IMR-90 (cell line): ENCODE measurements around the gene SEMA3E.

Experiments
- BHLHE40 ChIP-seq: fragments of 150-350 bp; IDR thresholded peaks from 2 replicates; pipeline ENCODE4 v1.6.1; 2016; ENCODE audit warnings: mild to moderate bottlenecking, low read depth, low read length
- CHD1 ChIP-seq: IDR thresholded peaks from 2 replicates; pipeline ENCODE4 v1.6.1; 2012; ENCODE audit warnings: low read depth, low read length, improper control_type of control experiment
- CTCF ChIP-seq: conservative IDR thresholded peaks from 2 replicates; pipeline ENCODE4 v1.5.1; 2012; ENCODE audit warnings: mild to moderate bottlenecking, low read depth, low read length, improper control_type of control experiment
- POLR2A ChIP-seq: IDR thresholded peaks from 2 replicates; pipeline ENCODE4 v1.6.1; 2012; ENCODE audit warnings: mild to moderate bottlenecking, low read depth, low read length
- RCOR1 ChIP-seq: IDR thresholded peaks from 2 replicates; pipeline ENCODE4 v1.6.1; 2012; ENCODE audit warnings: mild to moderate bottlenecking, low read length, improper control_type of control experiment; ENCODE audit not compliant: insufficient replicate concordance
- TF ChIP-seq, protein P1 (sequence below): fragments of 150-350 bp; IDR thresholded peaks from 2 replicates; pipeline ENCODE4 v1.6.1; 2016; ENCODE audit warnings: low read depth, mild to moderate bottlenecking, low read length, moderate library complexity, borderline replicate concordance

- TF ChIP-seq CTCF (no peak), POLR2A (no peak), CHD1 (no peak), RCOR1 (no peak), BHLHE40 (no peak)
- TF ChIP-seq, protein P1, sequence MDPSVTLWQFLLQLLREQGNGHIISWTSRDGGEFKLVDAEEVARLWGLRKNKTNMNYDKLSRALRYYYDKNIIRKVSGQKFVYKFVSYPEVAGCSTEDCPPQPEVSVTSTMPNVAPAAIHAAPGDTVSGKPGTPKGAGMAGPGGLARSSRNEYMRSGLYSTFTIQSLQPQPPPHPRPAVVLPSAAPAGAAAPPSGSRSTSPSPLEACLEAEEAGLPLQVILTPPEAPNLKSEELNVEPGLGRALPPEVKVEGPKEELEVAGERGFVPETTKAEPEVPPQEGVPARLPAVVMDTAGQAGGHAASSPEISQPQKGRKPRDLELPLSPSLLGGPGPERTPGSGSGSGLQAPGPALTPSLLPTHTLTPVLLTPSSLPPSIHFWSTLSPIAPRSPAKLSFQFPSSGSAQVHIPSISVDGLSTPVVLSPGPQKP = no peak
Observed at GRCh38 chr7:83519240-83519639, 129.7 kb downstream of the SEMA3E start.
